ENCODE measurements around the gene LDB3.
A peak's percentile ranks its signal among the peaks of the same experiment; 100 is the strongest.

The LDB3 gene

GRCh38 chr10:86664341-86665217 lies 3.7 kb upstream of the LDB3 start:
- DNase-seq (ENCODE audit: low read depth, low spot score): peak; percentile 53

GRCh38 chr10:86665218-86665607 lies 3.1 kb upstream of the LDB3 start:
- no peak for DNase-seq (ENCODE audit: low read depth, low spot score)

- peak; percentile 58 for DNase-seq (ENCODE audit: low read depth, low spot score)
These were observed 2.4 kb upstream of the LDB3 start for GRCh38 chr10:86665868-86666267.

GRCh38 chr10:86666538-86666937 lies 1.8 kb upstream of the LDB3 start:
- DNase-seq (ENCODE audit: low read depth, low spot score): no peak

- no peak for DNase-seq (ENCODE audit: low read depth, low spot score)
These were observed 710 bp upstream of the LDB3 start for GRCh38 chr10:86667421-86668181.

GRCh38 chr10:86670290-86670811 lies 2.0 kb downstream of the LDB3 start:
- DNase-seq (ENCODE audit: low read depth, low spot score): no peak

- no peak for DNase-seq (ENCODE audit: low read depth, low spot score)
These were observed 2.6 kb downstream of the LDB3 start for GRCh38 chr10:86670876-86671275.

DNA sequence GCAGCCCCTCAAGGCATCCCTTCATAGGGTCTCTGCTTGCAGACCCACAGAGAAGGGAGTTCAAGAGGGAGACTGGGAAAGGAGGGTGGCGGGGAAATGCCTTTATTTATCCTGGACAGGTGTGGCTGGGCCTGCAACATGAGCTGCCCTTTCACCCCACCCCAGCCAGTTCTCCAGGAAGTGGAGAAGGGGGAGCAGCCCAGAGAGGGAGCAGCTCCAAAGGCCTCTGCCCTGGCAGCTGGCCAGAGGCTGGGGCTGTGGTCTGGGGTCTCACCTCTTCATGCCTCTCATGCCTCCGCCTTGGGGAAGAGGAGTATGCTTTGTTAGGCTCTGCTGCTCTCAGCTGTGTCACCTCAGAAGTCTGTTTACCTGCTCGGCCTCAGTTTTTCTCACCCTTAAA lies 3.1 kb downstream of the LDB3 start:
- DNase-seq (ENCODE audit: low read depth, low spot score): no peak

DNA sequence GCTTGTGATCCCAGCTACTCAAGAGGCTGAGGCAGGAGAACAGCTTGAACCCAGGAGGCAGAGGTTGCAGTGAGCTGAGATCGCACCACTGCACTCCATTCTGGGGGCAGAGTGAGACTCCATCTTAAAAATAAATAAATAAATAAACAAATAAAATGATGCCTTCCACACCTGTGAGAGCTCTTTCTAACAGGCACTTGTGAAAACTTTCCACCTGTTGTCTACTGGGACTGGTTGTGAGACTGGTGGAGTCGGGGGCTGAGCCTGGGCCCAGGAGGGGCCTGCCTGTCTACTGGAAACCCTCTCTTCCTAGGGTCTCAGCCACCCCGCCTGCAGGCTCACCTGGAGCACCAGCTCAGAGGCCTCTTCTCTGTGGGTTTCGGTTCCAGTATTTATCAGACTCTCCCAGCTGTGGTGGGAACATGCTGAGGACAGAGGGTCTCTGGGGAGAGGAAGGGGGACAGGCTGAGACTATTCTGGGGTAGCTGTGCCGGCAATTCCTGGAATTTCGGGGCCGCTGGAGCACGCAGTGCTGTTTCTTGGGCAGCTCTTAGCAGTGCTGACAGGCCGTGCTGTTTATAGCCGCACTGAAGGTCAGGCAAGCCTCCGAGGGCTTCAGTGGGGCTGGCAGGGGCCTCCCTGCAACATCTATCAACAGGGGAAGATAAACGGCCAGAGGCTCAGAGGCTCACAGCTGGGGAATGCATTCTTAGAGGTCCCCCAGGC lies 3.8 kb downstream of the LDB3 start:
- peak; percentile 84 for DNase-seq (ENCODE audit: low read depth, low spot score)

- DNase-seq (ENCODE audit: low read depth, low spot score): no peak
These were observed 5.0 kb downstream of the LDB3 start for GRCh38 chr10:86673216-86673826.

DNA sequence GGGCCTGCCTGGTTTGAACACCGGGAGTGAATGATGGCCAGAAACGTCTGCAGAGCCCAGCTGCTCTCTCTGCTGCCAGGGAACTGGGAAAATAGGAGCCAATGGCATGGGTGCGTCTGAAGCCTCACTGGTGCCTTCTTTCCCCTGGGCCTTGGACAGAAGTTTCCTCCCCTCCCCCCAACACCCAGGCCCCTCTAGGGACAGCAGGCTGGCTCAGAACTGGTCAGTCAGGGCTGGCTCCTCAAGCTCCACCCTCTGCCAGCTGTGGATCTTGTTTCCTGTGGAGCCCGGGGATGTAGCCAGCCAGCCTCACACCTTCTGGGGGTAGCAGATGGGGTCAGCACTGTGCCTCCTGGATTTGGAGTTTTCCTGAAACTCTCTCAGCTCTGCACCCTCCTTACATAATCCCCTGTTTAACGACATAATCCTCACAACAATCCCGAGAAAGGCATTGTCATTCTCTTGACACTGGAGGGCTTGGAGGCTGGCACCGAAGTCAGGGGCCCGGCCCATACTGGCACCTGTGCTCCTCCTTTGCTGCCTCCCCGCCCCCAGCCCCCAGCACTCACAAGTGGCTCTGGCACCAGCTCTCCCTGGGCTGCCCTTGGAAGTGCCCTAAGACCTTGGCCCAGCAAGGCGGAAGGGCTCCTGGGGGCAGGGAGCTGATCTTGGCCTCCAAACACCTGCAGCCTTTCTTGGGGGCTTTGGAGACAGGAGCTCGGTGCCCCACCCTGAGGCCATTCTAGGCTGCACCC lies 5.7 kb downstream of the LDB3 start:
- DNase-seq (ENCODE audit: low read depth, low spot score): no peak

GRCh38 chr10:86674912-86675311 lies 6.6 kb downstream of the LDB3 start:
- DNase-seq (ENCODE audit: low read depth, low spot score): no peak

- no peak for DNase-seq (ENCODE audit: low read depth, low spot score)
These were observed 9.1 kb downstream of the LDB3 start for GRCh38 chr10:86677374-86677773.

DNA sequence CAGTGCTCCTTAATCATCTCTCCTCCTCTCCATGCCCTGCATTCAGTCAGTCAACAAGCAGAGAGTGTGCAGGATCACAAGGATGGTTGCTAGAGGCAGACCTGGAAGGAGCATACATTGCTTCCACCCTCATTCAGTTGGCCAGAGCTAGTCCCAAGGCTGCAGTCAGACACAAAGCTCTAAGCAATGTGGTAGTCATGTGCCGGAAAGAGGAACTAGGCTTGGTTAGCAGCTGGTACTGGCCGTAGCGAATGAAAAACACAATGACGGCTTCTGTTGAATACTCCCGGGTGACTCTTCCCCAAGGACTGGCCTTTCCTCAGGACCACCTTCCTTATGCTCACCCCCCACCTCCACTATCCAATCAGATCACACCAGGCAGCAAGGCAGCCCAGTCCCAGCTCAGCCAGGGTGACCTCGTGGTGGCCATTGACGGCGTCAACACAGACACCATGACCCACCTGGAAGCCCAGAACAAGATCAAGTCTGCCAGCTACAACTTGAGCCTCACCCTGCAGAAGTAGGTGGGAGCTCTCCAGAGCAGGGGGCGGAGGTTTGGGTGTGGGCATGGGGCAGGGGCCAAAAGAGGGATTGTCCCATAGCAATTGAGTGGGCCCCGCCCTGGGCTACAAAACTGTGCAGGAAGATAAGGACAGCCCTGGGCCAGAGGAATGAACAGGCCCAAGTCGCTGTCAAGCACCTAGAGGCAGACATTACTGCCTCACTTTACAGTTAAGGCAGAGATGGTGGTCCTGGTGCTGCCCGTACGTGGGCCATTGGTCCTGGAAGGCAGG lies 10.9 kb downstream of the LDB3 start:
- no peak for DNase-seq (ENCODE audit: low read depth, low spot score)

DNA sequence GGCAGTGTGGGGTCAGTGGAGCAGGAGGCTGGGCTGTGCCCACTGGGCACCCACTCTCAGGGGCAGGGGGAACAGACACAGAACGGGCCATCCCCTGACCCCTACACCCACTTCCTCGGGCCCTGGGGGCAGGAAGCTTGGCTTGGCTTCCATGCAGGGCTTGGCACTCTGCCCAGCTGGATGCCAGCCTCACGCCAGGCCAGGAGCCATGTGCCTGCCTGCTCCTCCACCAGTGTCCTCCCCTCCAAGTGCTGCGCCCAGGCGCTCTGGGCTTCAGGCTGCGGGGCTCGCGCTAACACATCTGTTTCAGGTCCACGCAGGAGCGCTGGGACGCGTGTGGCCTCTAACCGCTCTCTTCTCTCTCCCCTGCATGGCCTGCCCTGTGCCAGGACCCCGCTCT lies 12.7 kb downstream of the LDB3 start:
- no peak for DNase-seq (ENCODE audit: low read depth, low spot score)

DNA sequence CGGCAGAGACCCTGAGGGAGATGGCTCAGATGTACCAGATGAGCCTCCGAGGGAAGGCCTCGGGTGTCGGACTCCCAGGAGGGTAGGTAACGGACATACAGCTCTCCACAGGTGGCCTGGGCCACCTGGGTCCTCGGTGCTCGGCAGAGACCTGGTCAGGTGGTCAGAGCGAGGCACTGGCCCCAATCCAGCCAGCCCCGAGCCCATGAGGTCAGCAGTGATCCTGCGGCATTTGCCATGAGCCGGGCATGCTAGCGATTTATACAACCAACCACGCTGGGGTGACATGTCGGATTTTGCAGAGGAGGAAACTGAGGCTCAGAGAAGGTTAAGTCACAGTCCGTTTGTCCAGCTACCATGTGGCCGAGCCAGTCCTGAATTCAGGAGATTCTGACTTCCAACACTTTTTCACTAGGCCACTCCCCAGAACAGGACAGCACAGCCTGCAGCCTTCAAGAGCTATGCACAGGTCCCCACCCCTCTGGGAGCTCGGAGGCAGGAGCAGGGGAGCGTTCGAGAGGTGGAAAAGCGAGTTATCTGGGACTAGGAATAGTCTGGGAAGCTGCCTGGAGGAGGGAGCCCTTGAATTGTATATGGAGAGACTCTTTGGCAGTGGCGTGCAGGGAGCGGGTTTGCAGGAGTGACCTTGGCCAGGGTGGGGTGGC lies 13.5 kb downstream of the LDB3 start:
- DNase-seq (ENCODE audit: low read depth, low spot score): peak; percentile 65

GRCh38 chr10:86682675-86683074 lies 14.4 kb downstream of the LDB3 start:
- no peak for DNase-seq (ENCODE audit: low read depth, low spot score)

GRCh38 chr10:86684331-86685097 lies 16.2 kb downstream of the LDB3 start:
- DNase-seq (ENCODE audit: low read depth, low spot score): peak; percentile 83

- no peak for DNase-seq (ENCODE audit: low read depth, low spot score)
These were observed 17.1 kb downstream of the LDB3 start for GRCh38 chr10:86685416-86685815.
